ENCODE measurements around the gene SCRN1. TPM values are rescaled to one million over a fixed set of nuclear protein-coding genes. Genes with fewer than 3 reads are reported as not detected.

SCRN1 gene
- total RNA-seq, 4 donors from 2014 or later, result 15.0 to 24.5 (median 17.3) TPM

DNA sequence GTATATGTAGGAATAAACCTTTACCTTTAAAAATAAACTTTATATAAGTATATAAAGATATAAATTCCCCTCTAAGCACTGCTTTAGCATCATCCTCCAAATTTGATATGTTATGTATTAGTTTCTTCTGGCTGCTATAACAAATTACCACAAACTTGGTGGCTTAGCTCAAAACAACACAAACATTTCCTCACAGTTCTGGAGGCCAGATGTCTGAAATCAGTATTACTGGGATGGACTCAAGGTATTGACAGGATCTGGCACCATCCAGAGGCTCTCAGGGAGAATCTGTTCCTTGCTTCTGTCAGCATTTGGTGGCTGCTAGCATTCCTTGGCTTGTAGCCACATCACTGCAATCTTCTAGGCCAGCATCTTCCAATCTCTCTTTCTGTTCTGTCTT, 6.7 kb upstream of the SCRN1 start:
- DNase-seq, result no peak
- TF ChIP-seq POLR2AphosphoS5 (IDR thresholded peaks at IDR 0.05) (no peak), EP300 (IDR thresholded peaks at IDR 0.05; ENCODE audit: low read depth) (no peak), POLR2A (IDR thresholded peaks at IDR 0.05) (no peak)
- TF ChIP-seq, protein P1, sequence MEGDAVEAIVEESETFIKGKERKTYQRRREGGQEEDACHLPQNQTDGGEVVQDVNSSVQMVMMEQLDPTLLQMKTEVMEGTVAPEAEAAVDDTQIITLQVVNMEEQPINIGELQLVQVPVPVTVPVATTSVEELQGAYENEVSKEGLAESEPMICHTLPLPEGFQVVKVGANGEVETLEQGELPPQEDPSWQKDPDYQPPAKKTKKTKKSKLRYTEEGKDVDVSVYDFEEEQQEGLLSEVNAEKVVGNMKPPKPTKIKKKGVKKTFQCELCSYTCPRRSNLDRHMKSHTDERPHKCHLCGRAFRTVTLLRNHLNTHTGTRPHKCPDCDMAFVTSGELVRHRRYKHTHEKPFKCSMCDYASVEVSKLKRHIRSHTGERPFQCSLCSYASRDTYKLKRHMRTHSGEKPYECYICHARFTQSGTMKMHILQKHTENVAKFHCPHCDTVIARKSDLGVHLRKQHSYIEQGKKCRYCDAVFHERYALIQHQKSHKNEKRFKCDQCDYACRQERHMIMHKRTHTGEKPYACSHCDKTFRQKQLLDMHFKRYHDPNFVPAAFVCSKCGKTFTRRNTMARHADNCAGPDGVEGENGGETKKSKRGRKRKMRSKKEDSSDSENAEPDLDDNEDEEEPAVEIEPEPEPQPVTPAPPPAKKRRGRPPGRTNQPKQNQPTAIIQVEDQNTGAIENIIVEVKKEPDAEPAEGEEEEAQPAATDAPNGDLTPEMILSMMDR (IDR thresholded peaks at IDR 0.05), result no peak
- Histone ChIP-seq H3K9me3 (peaks cover 7 to 21% of the 10 kb centered on the region in 2 donors), H3K4me1 (no peaks in the 10 kb centered on the region), H3K27ac (no peak overlapping the region), H3K36me3 (no peaks in the 10 kb centered on the region), H3K4me3 (no peak overlapping the region), H3K27me3 (no peaks in the 10 kb centered on the region)
- in situ Hi-C loops (cut with MboI; ENCODE audit: low pct_ligation_motif_present in 1 of 4, low pct_unique_long_range_greater_than_20kb in 1 of 4, low sequenced_read_pairs in 3 of 4) (no loop called here), intact Hi-C loops (cut with DNase I; ENCODE audit: low total_unique reads) (no loop called here)

DNA sequence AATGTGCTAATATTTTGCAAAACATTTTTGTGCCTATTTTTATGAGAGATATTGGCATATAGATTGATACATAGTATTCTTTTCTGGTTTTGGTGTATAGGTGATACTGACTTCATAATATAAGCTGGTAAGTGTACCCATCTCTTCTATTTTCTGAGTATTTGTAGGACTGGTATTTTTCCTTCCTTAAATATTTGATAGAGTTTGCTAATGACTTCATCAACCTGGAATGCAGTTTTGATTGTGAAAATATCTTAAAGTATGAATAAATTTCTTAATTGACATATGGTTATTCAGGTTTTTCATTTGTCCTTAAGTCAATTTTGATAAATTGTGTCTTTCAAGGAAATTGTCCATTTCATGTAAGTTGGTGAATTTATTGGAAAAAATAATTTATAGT, 6.1 kb upstream of the SCRN1 start:
- Histone ChIP-seq H3K27me3 (no peaks in the 10 kb centered on the region), H3K36me3 (no peaks in the 10 kb centered on the region), H3K9me3 (peaks cover 7 to 21% of the 10 kb centered on the region in 2 donors), H3K27ac (no peak overlapping the region), H3K4me3 (no peak overlapping the region), H3K4me1 (no peaks in the 10 kb centered on the region)
- in situ Hi-C loops (cut with MboI; ENCODE audit: low pct_ligation_motif_present in 1 of 4, low pct_unique_long_range_greater_than_20kb in 1 of 4, low sequenced_read_pairs in 3 of 4) (no loop called here), intact Hi-C loops (cut with DNase I; ENCODE audit: low total_unique reads) (no loop called here)
- no peak for TF ChIP-seq POLR2AphosphoS5 (IDR thresholded peaks at IDR 0.05)
- TF ChIP-seq, protein P1 (IDR thresholded peaks at IDR 0.05), result no peak
- TF ChIP-seq POLR2A (IDR thresholded peaks at IDR 0.05), result no peak
- TF ChIP-seq EP300 (IDR thresholded peaks at IDR 0.05; ENCODE audit: low read depth), result no peak
- DNase-seq, result no peak

DNA sequence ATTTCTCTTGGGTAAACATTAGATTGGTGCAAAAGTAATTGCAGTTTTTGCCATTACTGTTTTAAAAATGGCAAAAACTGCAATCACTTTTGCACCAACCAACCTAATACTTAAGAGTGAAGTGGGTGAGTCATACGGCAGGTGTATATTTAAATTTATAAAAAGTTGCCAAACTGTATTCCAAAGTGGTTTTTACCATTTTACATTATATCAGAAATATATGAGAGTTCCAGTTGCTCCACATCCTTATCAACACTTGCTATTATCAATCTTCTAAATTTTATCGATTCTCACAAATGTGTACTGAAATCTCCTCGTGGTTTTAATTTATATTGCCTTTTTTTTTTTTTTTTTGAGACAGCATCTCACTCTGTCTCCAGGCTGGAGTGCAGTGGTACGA, 3.5 kb upstream of the SCRN1 start:
- 76 to 89% methylated on average over 3 to 4 of the region's 4 CpGs for WGBS, 2 donors (ENCODE audit: low coverage in 1 of 2)
- Histone ChIP-seq H3K27me3 (peaks cover 12% of the 10 kb centered on the region), H3K27ac (no peak overlapping the region), H3K36me3 (no peaks in the 10 kb centered on the region), H3K9me3 (peaks cover 7 to 21% of the 10 kb centered on the region in 2 donors), H3K4me3 (no peak overlapping the region), H3K4me1 (peaks cover 0 to 6% (median 0%) of the 10 kb centered on the region in 4 donors)
- TF ChIP-seq POLR2A (IDR thresholded peaks at IDR 0.05) (no peak), EP300 (IDR thresholded peaks at IDR 0.05; ENCODE audit: low read depth) (no peak)
- TF ChIP-seq, protein P1 (IDR thresholded peaks at IDR 0.05), result no peak
- DNase-seq, result no peak
- intact Hi-C loops (cut with DNase I; ENCODE audit: low total_unique reads) (no loop called here), in situ Hi-C loops (cut with MboI; ENCODE audit: low pct_ligation_motif_present in 1 of 4, low pct_unique_long_range_greater_than_20kb in 1 of 4, low sequenced_read_pairs in 3 of 4) (no loop called here)

DNA sequence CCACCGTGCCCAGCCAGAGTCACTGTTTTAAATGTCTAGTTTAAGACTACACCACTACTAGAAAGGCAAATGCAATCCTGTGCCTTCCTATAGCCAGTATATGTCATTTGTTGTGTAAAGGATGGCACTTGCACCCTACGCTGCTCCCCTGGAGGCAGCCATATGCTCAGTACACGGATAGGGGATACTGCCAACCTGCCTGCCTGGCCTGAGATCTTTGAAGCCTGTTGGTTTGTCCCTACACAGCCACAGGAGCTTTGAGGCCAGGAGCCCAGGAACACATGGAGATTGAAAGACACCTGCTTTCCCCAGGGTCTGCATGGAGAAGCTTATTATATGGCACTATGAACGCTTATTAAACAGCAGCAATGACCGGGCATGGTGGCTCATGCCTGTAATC, 2.3 kb upstream of the SCRN1 start:
- H3K27me3 ChIP-seq, result peaks cover 12% of the 10 kb centered on the region
- H3K4me1 ChIP-seq, result peaks cover 5 to 12% (median 6%) of the 10 kb centered on the region in 4 donors
- no peak for DNase-seq
- TF ChIP-seq EP300 (IDR thresholded peaks at IDR 0.05; ENCODE audit: low read depth), result no peak
- TF ChIP-seq POLR2AphosphoS5 (IDR thresholded peaks at IDR 0.05), result no peak
- TF ChIP-seq, protein P1 (IDR thresholded peaks at IDR 0.05), result no peak
- TF ChIP-seq POLR2A (IDR thresholded peaks at IDR 0.05), result no peak
- no peak overlapping the region for H3K4me3 ChIP-seq
- intact Hi-C loops (cut with DNase I; ENCODE audit: low total_unique reads), result no loop called here
- H3K27ac ChIP-seq, result no peak overlapping the region
- H3K9me3 ChIP-seq, result peaks cover 7 to 21% of the 10 kb centered on the region in 2 donors
- H3K36me3 ChIP-seq, result no peaks in the 10 kb centered on the region
- 95% methylated on average over 5 of the region's 5 CpGs; no CpG with 5 or more reads in 1 of the 2 donors for WGBS, 2 donors (ENCODE audit: low coverage in 1 of 2)
- in situ Hi-C loops (cut with MboI; ENCODE audit: low pct_ligation_motif_present in 1 of 4, low pct_unique_long_range_greater_than_20kb in 1 of 4, low sequenced_read_pairs in 3 of 4), result no loop called here
